Ovary (tissue), 9 donors: ENCODE results near the gene IFI27L2. TPM values are rescaled to one million over a fixed set of nuclear protein-coding genes. Genes with fewer than 3 reads are reported as not detected.

Experiments
- DNase-seq, 5 donors: peaks; one replicate each; pipeline ENCODE4 v3.0.0-alpha.2; 2019 to 2020
- H3K27ac ChIP-seq, 2 donors: fragments of 200-600 bp; one replicate each; pipeline versions ENCODE4 v1.5.1 to v1.8.0; 2019 to 2022
- H3K27me3 ChIP-seq: fragments of 200-600 bp; one replicate; pipeline ENCODE4 v1.8.0; 2022
- H3K36me3 ChIP-seq: fragments of 200-600 bp; sonication (generic); one replicate; pipeline ENCODE4 v1.5.1; 2019
- H3K4me1 ChIP-seq: one replicate; pipeline ENCODE4 v1.8.1; 2013; ENCODE audit warnings: mild to moderate bottlenecking, moderate library complexity; ENCODE audit not compliant: insufficient read depth
- H3K4me3 ChIP-seq: fragments of 200-600 bp; sonication (generic); one replicate; pipeline ENCODE4 v1.5.1; 2017
- H3K9me3 ChIP-seq, 2 donors: fragments of 200-600 bp in 1 of 2; sonication (generic) in 1 of 2; one replicate each; pipeline versions ENCODE4 v1.5.1 to v1.8.1; 2013 to 2019; ENCODE audit warnings: mild to moderate bottlenecking in 1 of 2, moderate library complexity in 1 of 2
- CTCF ChIP-seq, 3 donors: fragments of 450-650 bp in 2 of 3; fragments of 200-600 bp in 1 of 3; IDR thresholded peaks; one replicate each; pipeline versions ENCODE4 v1.5.1 to v1.8.0; 2016 to 2022; ENCODE audit warnings: antibody characterized with exemption in 3 of 3, mild to moderate bottlenecking in 1 of 3
- EP300 ChIP-seq: sonication (generic); formaldehyde crosslinking; IDR thresholded peaks from one replicate; pipeline ENCODE4 v1.6.1; 2017; ENCODE audit warnings: antibody characterized with exemption
- POLR2A ChIP-seq: fragments of 450-650 bp; IDR thresholded peaks from one replicate; pipeline ENCODE4 v1.6.1; 2017; ENCODE audit warnings: antibody characterized with exemption, mild to moderate bottlenecking, moderate library complexity
- WGBS, 3 donors: extraction: QIAGEN DNeasy Blood & Tissue Kit in 1 of 3; methylation state at CpG; one replicate each; pipeline versions ENCODE4 v1.1.5 to v1.1.7; 2013 to 2017; 5-methylcytosine and 5-hydroxymethylcytosine counted together
- intact Hi-C, 4 donors: fragments of 100-400 bp; cut with DNase I; formaldehyde crosslinking; loops; one replicate each; pipeline versions ENCODE4 v1.11.0 to v1.15.1; 2022 to 2023
- polyA plus RNA-seq, 2 donors: library from polyadenylated mRNA; stranded (reverse); fragments of 200-250 nt in 1 of 2; fragments of 350-450 nt in 1 of 2; fragmentation: Illumina TruSeq in 1 of 2; extraction: RNeasy Lipid Tissue Mini Kit (QIAGEN cat#74804) in 1 of 2; gene quantifications; one replicate each; pipeline ENCODE4 v1.2.3, GENCODE V29; 2013 to 2014
- total RNA-seq, 7 donors: library from RNA; depleted of rRNA in 2 of 7; stranded (reverse); fragments of >200 nt in 2 of 7; fragmentation: NEBNext Ultra II Directional in 3 of 7; extraction: Animal tissue kit (Norgen Biotek cat#: 25700) in 3 of 7; gene quantifications; one replicate each; pipeline versions ENCODE4 v1.1.0 to v1.2.4, GENCODE V29; 2016 to 2023
- donor health status: DM: no; HTN: no; CAD: no; lungs with moderate emphysema.
- donor health status: DM: no; HTN: no; CAD: no.
- donor health status: Bipolar disorder and iron deficiency.
- donor health status: DM: yes; HTN: yes; CAD: no.
- donor health status: DM: no; HTN: no; CAD: no.
- donor health status: DM: yes; HTN: yes; CAD: no.

Gene IFI27L2
- total and polyA plus RNA-seq, 9 donors = 37.8 to 145 (median 88.5) TPM

GRCh38 chr14:94116701-94117100, 12.7 kb downstream of the IFI27L2 start:
- Histone ChIP-seq H3K27me3 (no peaks in the 10 kb centered on the region), H3K9me3 (no peaks in the 10 kb centered on the region), H3K4me3 (no peak overlapping the region), H3K27ac (no peak overlapping the region), H3K36me3 (no peaks in the 10 kb centered on the region), H3K4me1 (peaks cover 2% of the 10 kb centered on the region)
- DNase-seq = peak in 1 of 5 donors; percentile 24
- intact Hi-C loops = no loop called here
- TF ChIP-seq EP300 = no peak
- no peak for TF ChIP-seq POLR2A
- no peak for TF ChIP-seq CTCF (IDR thresholded peaks at IDR 0.05)
- WGBS, 3 donors = 83 to 86% (median 86%) methylated on average over 10 of the region's 10 CpGs

GRCh38 chr14:94115631-94116030, 13.8 kb downstream of the IFI27L2 start:
- intact Hi-C loops = no loop called here
- H3K27me3 ChIP-seq = no peaks in the 10 kb centered on the region
- 90 to 95% (median 90%) methylated on average over 14 to 15 of the region's 15 CpGs for WGBS, 3 donors
- no peak for TF ChIP-seq EP300
- no peak for TF ChIP-seq CTCF (IDR thresholded peaks at IDR 0.05)
- no peak for TF ChIP-seq POLR2A
- H3K9me3 ChIP-seq = no peaks in the 10 kb centered on the region
- H3K4me3 ChIP-seq = no peak overlapping the region
- DNase-seq = peak in 1 of 5 donors; percentile 30
- H3K4me1 ChIP-seq = peaks cover 2% of the 10 kb centered on the region
- H3K27ac ChIP-seq = no peak overlapping the region
- H3K36me3 ChIP-seq = no peaks in the 10 kb centered on the region

- H3K9me3 ChIP-seq = no peaks in the 10 kb centered on the region
- 30 to 41% (median 37%) methylated on average over 4 of the region's 4 CpGs for WGBS, 3 donors
- no peak overlapping the region for H3K27ac ChIP-seq
- intact Hi-C loops = no loop called here
- no peak overlapping the region for H3K4me3 ChIP-seq
- DNase-seq = peak in 1 of 5 donors; percentile 28
- TF ChIP-seq CTCF (IDR thresholded peaks at IDR 0.05) (no peak), EP300 (no peak), POLR2A (no peak)
- peaks cover 3% of the 10 kb centered on the region for H3K4me1 ChIP-seq
- H3K36me3 ChIP-seq = no peaks in the 10 kb centered on the region
- no peaks in the 10 kb centered on the region for H3K27me3 ChIP-seq
These were observed 14.3 kb downstream of the IFI27L2 start for GRCh38 chr14:94115058-94115591.

GRCh38 chr14:94114589-94115057, 14.8 kb downstream of the IFI27L2 start:
- peak in 1 of 5 donors; percentile 37 for DNase-seq
- Histone ChIP-seq H3K4me3 (no peak overlapping the region), H3K36me3 (no peaks in the 10 kb centered on the region), H3K4me1 (peaks cover 6% of the 10 kb centered on the region), H3K9me3 (no peaks in the 10 kb centered on the region), H3K27me3 (no peaks in the 10 kb centered on the region), H3K27ac (peak overlapping the region in 1 of 2 donors; percentile 27)
- intact Hi-C loops = no loop called here
- WGBS, 3 donors = 61 to 67% (median 63%) methylated on average over 5 of the region's 5 CpGs
- no peak for TF ChIP-seq CTCF (IDR thresholded peaks at IDR 0.05)
- no peak for TF ChIP-seq EP300
- no peak for TF ChIP-seq POLR2A
